Psoas muscle (tissue), 8 donors: ENCODE results near the gene PEX16. TPM values are rescaled to one million over a fixed set of nuclear protein-coding genes. Genes with fewer than 3 reads are reported as not detected.
A peak's percentile ranks its signal among the peaks of the same experiment; 100 is the strongest.
"Not testable (repeated sequence)": the region's sequence is repeated elsewhere in the genome, so short reads cannot be mapped to it uniquely, and the experiment has no call there.

Experiments used
- ATAC-seq, 4 donors: fragments of 200-7000 bp; cut with Tn5 transposase; one replicate each; pipeline ENCODE4 v1.9.1; 2020; ENCODE audit warnings: moderate library complexity in 3 of 4, mild to moderate bottlenecking in 2 of 4
- DNase-seq, 2 donors: peaks; one replicate each; pipeline ENCODE4 v3.0.0-alpha.2; 2020
- H3K27ac ChIP-seq: fragments of 200-600 bp; one replicate; pipeline ENCODE4 v1.8.0; 2022
- H3K27me3 ChIP-seq, 3 donors: fragments of 200-600 bp in 1 of 3; one replicate each; pipeline versions ENCODE4 v1.6.1 to v1.8.0; 2013 to 2022; ENCODE audit warnings: low read length in 2 of 3, mild to moderate bottlenecking in 2 of 3, moderate library complexity in 1 of 3; ENCODE audit not compliant: insufficient read depth in 3 of 3
- H3K36me3 ChIP-seq, 2 donors: fragments of 200-600 bp in 1 of 2; one replicate each; pipeline versions ENCODE4 v1.6.1 to v1.8.0; 2013 to 2022; ENCODE audit warnings: low read depth in 1 of 2, mild to moderate bottlenecking in 1 of 2, moderate library complexity in 1 of 2; ENCODE audit not compliant: insufficient read depth in 1 of 2
- H3K4me1 ChIP-seq: fragments of 200-600 bp; one replicate; pipeline ENCODE4 v1.8.0; 2022
- H3K4me3 ChIP-seq: fragments of 200-600 bp; one replicate; pipeline ENCODE4 v1.8.0; 2022; ENCODE audit warnings: mild to moderate bottlenecking
- H3K9me3 ChIP-seq: fragments of 200-600 bp; one replicate; pipeline ENCODE4 v1.8.0; 2022
- CTCF ChIP-seq: fragments of 200-600 bp; IDR thresholded peaks from one replicate; pipeline ENCODE4 v1.8.0; 2022; ENCODE audit warnings: antibody characterized with exemption
- WGBS, 3 donors: extraction: QIAGEN DNeasy Blood & Tissue Kit; methylation state at CpG; one replicate each; pipeline versions ENCODE4 v1.1.6 to v1.1.7; 2013; 5-methylcytosine and 5-hydroxymethylcytosine counted together
- intact Hi-C, 2 donors: fragments of 100-400 bp; cut with DNase I; formaldehyde crosslinking; loops; one replicate each; pipeline versions ENCODE4 v1.11.0 to v1.14.2; 2022
- polyA plus RNA-seq, 3 donors: library from polyadenylated mRNA; stranded (reverse); fragments of 200-250 nt; gene quantifications; one replicate each; pipeline ENCODE4 v1.2.3, GENCODE V29; 2013
- total RNA-seq, 4 donors: library from RNA; stranded (reverse); fragmentation: NEBNext Ultra II Directional in 2 of 4; extraction: Animal tissue kit (Norgen Biotek cat#: 25700) in 2 of 4; gene quantifications; one replicate each; pipeline versions ENCODE4 v1.2.1 to v1.2.4, GENCODE V29; 2021 to 2023
- donor health status: healthy with polysubstance abuse.
- donor health status: DM: no; HTN: no; CAD: no; lungs with moderate emphysema.
- donor health status: Bipolar disorder and iron deficiency.
- donor health status: healthy.
- donor health status: DM: yes; HTN: yes; CAD: no.
- donor health status: DM: no; HTN: no; CAD: no.
- donor health status: DM: no; HTN: no; CAD: no.
- donor health status: DM: yes; HTN: yes; CAD: no.

Gene PEX16
- total and polyA plus RNA-seq, 7 donors: 12.1 to 23.5 (median 19.7) TPM

- TF ChIP-seq CTCF: no peak
- WGBS, 3 donors: 11 to 15% (median 15%) methylated on average over 8 of the region's 8 CpGs
- H3K27me3 ChIP-seq: peaks cover 0 to 38% (median 13%) of the 10 kb centered on the region in 3 donors
- H3K4me3 ChIP-seq: peak overlapping the region; percentile 69
- H3K9me3 ChIP-seq: no peaks in the 10 kb centered on the region
- peaks cover 7% of the 10 kb centered on the region for H3K4me1 ChIP-seq
- no peak for DNase-seq
- H3K36me3 ChIP-seq: no peaks in the 10 kb centered on the region
- intact Hi-C loops: no loop called here
- no peak for ATAC-seq
- H3K27ac ChIP-seq: no peak overlapping the region
Measured at GRCh38 chr11:45900916-45901617, 16.6 kb downstream of the PEX16 start.

GRCh38 chr11:45900175-45900800 lies 17.4 kb downstream of the PEX16 start:
- peak overlapping the region; percentile 69 for H3K4me3 ChIP-seq
- peaks cover 0 to 38% (median 13%) of the 10 kb centered on the region in 3 donors for H3K27me3 ChIP-seq
- intact Hi-C loops, H3K27ac ChIP-seq, H3K4me1 ChIP-seq, H3K36me3 ChIP-seq, H3K9me3 ChIP-seq: not testable (repeated sequence)
- DNase-seq (peak in 1 of 2 donors; percentile 51), ATAC-seq (peak; percentile 17 to 30 (median 18))
- 4 to 5% (median 5%) methylated on average over 24 to 39 of the region's 59 CpGs for WGBS, 3 donors

- no peak overlapping the region for H3K27ac ChIP-seq
- DNase-seq (peak; percentile 85 to 93), ATAC-seq (peak; percentile 66 to 90 (median 82))
- no peaks in the 10 kb centered on the region for H3K9me3 ChIP-seq
- intact Hi-C loops: no loop called here
- no peaks in the 10 kb centered on the region for H3K36me3 ChIP-seq
- peak overlapping the region; percentile 69 for H3K4me3 ChIP-seq
- 0 to 2% (median 0%) methylated on average over 27 to 62 of the region's 62 CpGs for WGBS, 3 donors
- peaks cover 0 to 38% (median 13%) of the 10 kb centered on the region in 3 donors for H3K27me3 ChIP-seq
- H3K4me1 ChIP-seq: peaks cover 7% of the 10 kb centered on the region
- TF ChIP-seq CTCF: no peak
Measured at GRCh38 chr11:45899448-45900174, 18.1 kb downstream of the PEX16 start.

GRCh38 chr11:45899086-45899447 lies 18.6 kb downstream of the PEX16 start:
- peaks cover 7% of the 10 kb centered on the region for H3K4me1 ChIP-seq
- H3K36me3 ChIP-seq: no peaks in the 10 kb centered on the region
- H3K27ac ChIP-seq: no peak overlapping the region
- H3K27me3 ChIP-seq: peaks cover 0 to 38% (median 13%) of the 10 kb centered on the region in 3 donors
- peak overlapping the region; percentile 69 for H3K4me3 ChIP-seq
- intact Hi-C loops: no loop called here
- TF ChIP-seq CTCF: no peak
- ATAC-seq (no peak), DNase-seq (no peak)
- no peaks in the 10 kb centered on the region for H3K9me3 ChIP-seq
- 7 to 9% (median 8%) methylated on average over 3 of the region's 3 CpGs for WGBS, 3 donors

GRCh38 chr11:45897556-45897955 lies 20.1 kb downstream of the PEX16 start:
- H3K27me3 ChIP-seq: peaks cover 0 to 38% (median 13%) of the 10 kb centered on the region in 3 donors
- H3K27ac ChIP-seq: no peak overlapping the region
- WGBS, 3 donors: 79 to 84% (median 82%) methylated on average over 6 of the region's 6 CpGs
- intact Hi-C loops: no loop called here
- H3K9me3 ChIP-seq: no peaks in the 10 kb centered on the region
- no peak for TF ChIP-seq CTCF
- peaks cover 7% of the 10 kb centered on the region for H3K4me1 ChIP-seq
- DNase-seq (peak; percentile 3 to 44), ATAC-seq (no peak)
- no peak overlapping the region for H3K4me3 ChIP-seq
- H3K36me3 ChIP-seq: no peaks in the 10 kb centered on the region
